NCI-H2196 (cell line): ENCODE measurements around the gene WNT1.

ENCODE experiments used
- DNase-seq: peaks from one replicate; lab custom pipeline; 2025; ENCODE audit not compliant: unreplicated experiment; lab: John Stamatoyannopoulos, UW

The WNT1 gene

GRCh38 chr12:48978291-48978740 is at the start of gene WNT1:
Gene WNT1, plus strand, starts transcription at chr12:48978322. Its CDS starts 329 bp downstream, at chr12:48978651.
- no peak for DNase-seq

- no peak for DNase-seq
Measured at GRCh38 chr12:48929551-48929950, 48.6 kb upstream of the WNT1 start.

- DNase-seq: no peak
Measured at GRCh38 chr12:48930475-48930874, 47.6 kb upstream of the WNT1 start.

- DNase-seq: no peak
Measured at GRCh38 chr12:48932878-48933277, 45.2 kb upstream of the WNT1 start.

DNA sequence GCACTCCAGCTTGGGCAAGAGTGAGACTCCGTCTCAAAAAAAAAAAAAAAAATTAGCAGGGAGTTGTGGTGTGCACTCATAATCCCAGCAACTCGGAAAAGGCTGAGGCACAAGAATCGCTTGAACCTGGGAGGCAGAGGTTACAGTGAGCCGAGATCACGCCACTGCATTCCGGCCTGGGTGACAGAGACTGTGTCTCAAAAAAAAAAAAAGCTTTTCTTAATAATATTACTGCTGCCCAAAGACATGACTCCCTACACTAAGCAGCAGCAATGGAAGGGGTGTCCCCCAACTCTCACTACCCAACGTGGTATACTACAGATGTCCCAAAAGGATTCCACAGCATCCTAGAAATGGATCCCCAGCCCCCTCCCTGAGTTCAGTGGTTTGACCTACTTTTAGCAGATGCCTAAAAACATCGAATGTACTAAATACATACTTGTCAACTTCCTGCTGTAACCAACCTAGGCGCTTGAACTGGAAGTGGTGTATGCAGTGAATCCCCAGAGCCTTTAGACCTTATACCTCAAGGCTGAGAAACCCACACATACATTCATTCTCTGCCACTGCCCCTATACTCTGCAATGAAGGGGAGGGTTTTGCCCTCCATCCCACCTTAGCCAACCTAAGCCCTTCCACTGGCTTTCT is 44.3 kb upstream of the WNT1 start:
- DNase-seq: no peak

- no peak for DNase-seq
Measured at GRCh38 chr12:48934312-48934706, 43.8 kb upstream of the WNT1 start.

- DNase-seq: peak; percentile 72
Measured at GRCh38 chr12:48936379-48936979, 41.6 kb upstream of the WNT1 start.

- no peak for DNase-seq
Measured at GRCh38 chr12:48937170-48937569, 41.0 kb upstream of the WNT1 start.

DNA sequence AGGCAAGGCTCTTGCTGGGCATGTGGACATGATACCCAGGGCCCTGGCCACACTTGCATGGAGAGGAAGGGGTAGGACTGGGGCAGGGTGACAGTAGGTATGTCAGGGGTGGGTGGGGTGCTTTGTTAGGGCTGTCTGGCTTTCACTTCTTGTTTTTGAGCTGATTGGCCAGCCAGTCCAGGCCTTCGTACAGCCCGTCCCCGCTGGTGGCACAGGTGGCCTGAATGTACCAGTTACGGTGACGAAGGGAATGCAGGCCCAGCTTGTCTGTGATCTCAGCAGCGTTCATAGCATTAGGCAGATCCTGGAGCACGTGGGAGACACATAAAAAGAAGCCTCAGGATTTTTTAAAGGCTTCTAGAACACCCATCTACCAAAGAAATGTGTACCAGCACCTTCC is 39.3 kb upstream of the WNT1 start:
- no peak for DNase-seq

GRCh38 chr12:48940181-48940580 is 37.9 kb upstream of the WNT1 start:
- DNase-seq: no peak

GRCh38 chr12:48943221-48943620 is 34.9 kb upstream of the WNT1 start:
- DNase-seq: no peak

DNA sequence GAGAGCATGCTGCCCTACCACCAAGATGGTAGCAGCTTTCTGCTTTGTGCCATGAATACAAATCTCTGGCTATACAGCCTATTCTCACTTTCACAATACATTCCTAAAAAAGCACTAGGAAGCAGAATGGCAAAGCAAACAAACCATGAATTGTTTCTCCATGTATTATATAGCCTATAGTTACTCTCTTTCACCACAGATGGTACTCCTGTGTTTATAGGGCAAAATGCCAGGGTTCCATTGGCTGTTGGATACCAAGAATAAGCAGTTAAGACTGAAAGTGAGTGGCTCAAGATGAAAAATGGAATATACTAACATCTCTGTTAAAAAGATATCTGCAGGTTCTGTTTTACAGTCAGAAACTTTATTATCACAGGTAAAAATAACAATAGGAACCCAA is 31.9 kb upstream of the WNT1 start:
- DNase-seq: peak; percentile 19

GRCh38 chr12:48946943-48947342 is 31.2 kb upstream of the WNT1 start:
- DNase-seq: no peak

GRCh38 chr12:48947727-48948126 is 30.4 kb upstream of the WNT1 start:
- DNase-seq: no peak

- no peak for DNase-seq
Measured at GRCh38 chr12:48952691-48953090, 25.4 kb upstream of the WNT1 start.

DNA sequence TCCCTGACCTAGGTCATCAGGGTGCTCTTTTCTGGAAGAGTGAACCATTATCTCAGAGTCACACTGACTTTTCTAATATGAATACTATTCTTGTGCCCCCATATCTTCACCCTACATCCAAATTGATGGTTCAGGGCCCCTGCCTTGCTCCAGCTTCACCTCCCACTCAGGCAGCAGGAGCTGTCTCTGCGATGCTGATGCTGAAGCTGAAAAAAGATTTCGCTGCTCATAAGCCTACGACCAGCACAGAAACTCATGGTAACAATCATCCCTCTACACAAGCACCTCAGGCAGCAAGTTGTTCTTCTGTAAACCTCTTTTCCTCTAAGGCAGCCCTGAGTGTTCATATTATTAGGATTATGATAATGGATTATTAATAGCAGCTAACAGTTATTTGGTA is 24.1 kb upstream of the WNT1 start:
- DNase-seq: no peak

DNA sequence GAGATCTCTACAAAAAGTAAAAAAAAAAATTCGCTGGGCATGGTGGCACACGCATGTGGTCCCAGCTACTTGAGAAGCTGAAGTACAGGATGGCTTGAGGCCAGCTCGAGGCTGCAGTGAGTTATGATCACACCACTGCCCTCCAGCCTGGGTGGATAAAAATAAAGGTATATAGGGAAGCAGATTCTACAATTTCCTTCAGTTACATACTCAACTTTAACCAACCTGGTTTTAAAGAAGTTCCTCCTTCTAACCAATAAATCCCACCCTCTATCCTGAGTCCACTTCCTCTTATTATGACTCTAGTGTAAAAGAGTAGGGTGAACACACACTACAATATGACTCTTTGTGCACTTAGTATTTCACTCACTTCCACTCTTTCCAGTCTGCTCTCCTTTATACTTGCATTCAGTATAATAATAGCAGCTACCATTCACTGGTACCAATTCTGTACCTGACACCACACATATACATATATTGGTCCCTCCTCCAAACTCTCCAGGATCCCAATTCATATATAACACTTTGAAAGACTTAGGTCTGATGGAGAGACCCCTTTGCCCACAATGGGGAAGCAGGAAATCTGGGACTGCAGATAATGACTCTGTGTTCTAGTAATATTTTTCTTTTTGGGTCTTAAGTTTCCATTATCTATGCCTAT is 23.2 kb upstream of the WNT1 start:
- DNase-seq: no peak

DNA sequence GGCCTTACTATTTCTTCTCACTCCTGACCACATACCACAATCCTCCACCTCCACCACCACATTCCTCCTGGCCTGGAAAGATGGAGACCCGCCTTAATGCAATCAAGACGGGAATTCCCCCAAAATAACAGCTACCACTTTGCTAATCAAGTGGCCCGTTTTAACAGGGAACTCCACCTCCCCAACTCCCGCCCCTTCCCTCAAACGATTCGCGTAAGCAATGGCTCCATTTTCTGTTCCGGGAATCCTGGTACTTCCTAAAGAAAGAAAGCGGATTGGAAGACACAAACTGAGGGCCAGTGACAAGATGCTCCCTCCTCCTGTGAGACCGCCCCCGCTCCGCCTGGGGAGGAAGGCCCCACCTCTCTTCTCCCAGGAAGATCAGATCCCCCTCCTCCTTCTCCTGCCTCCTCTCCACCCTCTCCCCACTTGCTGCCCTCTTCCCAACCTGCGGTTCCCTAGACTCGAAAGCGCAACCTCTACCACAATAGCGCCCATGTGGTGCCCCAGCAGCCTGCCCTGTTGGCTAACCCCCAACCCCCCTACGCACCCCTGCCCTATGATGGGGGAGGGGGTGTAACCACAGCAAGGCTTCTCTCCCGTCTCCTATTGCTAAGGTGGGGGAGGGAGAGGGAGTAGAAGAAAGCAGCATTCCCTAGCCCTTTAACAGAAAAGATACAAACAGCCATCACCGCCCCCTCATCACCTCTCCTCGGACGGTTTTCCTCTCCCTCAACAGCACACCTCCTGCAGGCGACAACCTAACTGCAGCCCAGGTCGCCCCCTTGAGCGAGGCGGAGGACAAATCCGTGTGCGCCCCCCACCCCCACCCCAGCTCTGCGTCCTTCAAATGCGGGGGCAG is 21.6 kb upstream of the WNT1 start:
- peak; percentile 94 for DNase-seq

- DNase-seq: peak; percentile 96
Measured at GRCh38 chr12:48957141-48958048, 20.7 kb upstream of the WNT1 start, which contains the start of gene ARF3. Gene ARF3, minus strand, starts transcription at chr12:48957487. Its CDS starts 16,392 bp downstream, at chr12:48941095.

DNA sequence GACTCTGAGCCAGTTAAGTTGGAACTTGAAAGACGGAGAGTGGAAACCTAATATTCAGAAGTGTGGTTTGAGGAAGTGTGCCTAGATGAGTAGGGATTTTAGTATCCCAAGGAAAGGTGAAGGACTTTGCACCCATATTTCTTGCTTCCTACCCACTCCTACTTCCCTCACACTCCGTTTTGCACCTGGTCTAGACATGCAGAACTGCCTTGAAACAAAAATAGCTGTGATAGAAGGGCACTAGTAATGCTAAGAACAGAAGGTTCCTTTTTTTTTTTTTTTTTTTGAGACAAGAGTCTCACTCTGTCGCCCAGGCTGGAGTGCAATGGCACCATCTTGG is 20.1 kb upstream of the WNT1 start:
- no peak for DNase-seq
